ENCODE measurements around the gene SPEM1.

DNA sequence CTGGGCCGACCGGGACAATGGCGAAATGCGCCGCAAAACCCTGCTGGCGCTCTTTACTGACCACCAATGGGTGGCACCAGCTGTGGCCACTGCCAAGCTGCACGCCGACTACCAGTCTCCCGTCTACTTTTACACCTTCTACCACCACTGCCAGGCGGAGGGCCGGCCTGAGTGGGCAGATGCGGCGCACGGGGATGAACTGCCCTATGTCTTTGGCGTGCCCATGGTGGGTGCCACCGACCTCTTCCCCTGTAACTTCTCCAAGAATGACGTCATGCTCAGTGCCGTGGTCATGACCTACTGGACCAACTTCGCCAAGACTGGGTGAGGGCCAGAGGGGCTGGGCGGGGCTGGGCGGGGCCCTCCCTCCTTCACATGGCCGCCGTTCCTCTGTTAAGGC lies 4.3 kb upstream of the SPEM1 start:
- TF ChIP-seq, protein P1, sequence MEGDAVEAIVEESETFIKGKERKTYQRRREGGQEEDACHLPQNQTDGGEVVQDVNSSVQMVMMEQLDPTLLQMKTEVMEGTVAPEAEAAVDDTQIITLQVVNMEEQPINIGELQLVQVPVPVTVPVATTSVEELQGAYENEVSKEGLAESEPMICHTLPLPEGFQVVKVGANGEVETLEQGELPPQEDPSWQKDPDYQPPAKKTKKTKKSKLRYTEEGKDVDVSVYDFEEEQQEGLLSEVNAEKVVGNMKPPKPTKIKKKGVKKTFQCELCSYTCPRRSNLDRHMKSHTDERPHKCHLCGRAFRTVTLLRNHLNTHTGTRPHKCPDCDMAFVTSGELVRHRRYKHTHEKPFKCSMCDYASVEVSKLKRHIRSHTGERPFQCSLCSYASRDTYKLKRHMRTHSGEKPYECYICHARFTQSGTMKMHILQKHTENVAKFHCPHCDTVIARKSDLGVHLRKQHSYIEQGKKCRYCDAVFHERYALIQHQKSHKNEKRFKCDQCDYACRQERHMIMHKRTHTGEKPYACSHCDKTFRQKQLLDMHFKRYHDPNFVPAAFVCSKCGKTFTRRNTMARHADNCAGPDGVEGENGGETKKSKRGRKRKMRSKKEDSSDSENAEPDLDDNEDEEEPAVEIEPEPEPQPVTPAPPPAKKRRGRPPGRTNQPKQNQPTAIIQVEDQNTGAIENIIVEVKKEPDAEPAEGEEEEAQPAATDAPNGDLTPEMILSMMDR (IDR thresholded peaks at IDR 0.05): no peak
- TF ChIP-seq POLR2A (IDR thresholded peaks at IDR 0.05): no peak

All from thyroid gland (tissue), 4 donors.